Endodermal cell (in vitro differentiated cells): ENCODE data around the gene FBN2. TPM values are rescaled to one million over a fixed set of nuclear protein-coding genes. Genes with fewer than 3 reads are reported as not detected.

ENCODE experiments used
- DNase-seq: peaks from one replicate; pipeline ENCODE4 v3.0.0-alpha.2; 2017
- H3K27ac ChIP-seq: 2 replicates; pipeline ENCODE4 v1.5.1; 2013; ENCODE audit warnings: mild to moderate bottlenecking, low read depth, low read length, moderate library complexity
- H3K27me3 ChIP-seq: 2 replicates; pipeline ENCODE4 v1.6.1; 2013; ENCODE audit warnings: mild to moderate bottlenecking, low read length, moderate library complexity; ENCODE audit not compliant: insufficient read depth, control insufficient read depth, poor library complexity, severe bottlenecking
- H3K36me3 ChIP-seq: 2 replicates; pipeline ENCODE4 v1.7.0; 2013; ENCODE audit warnings: mild to moderate bottlenecking, low read length, moderate library complexity; ENCODE audit not compliant: control insufficient read depth, insufficient read depth
- H3K4me1 ChIP-seq: one replicate; pipeline ENCODE4 v1.7.0; 2013; ENCODE audit warnings: low read length; ENCODE audit not compliant: control insufficient read depth, insufficient read depth
- H3K4me3 ChIP-seq: 2 replicates; pipeline ENCODE4 v1.5.1; 2013; ENCODE audit warnings: mild to moderate bottlenecking, low read length, moderate library complexity
- H3K9ac ChIP-seq: 2 replicates; pipeline ENCODE4 v1.6.1; 2013; ENCODE audit warnings: mild to moderate bottlenecking, low read length, moderate library complexity; ENCODE audit not compliant: poor library complexity, severe bottlenecking; ENCODE audit errors: extremely low read depth
- H3K9me3 ChIP-seq: 2 replicates; pipeline ENCODE4 v1.6.1; 2013; ENCODE audit warnings: mild to moderate bottlenecking, low read length, moderate library complexity; ENCODE audit not compliant: control insufficient read depth
- H3K27ac Mint-ChIP-seq: 2 replicates; pipeline ENCODE4 v1.8.0; 2020; ENCODE audit warnings: mixed read lengths
- H3K27me3 Mint-ChIP-seq: 2 replicates; pipeline ENCODE4 v1.8.0; 2021; ENCODE audit warnings: mild to moderate bottlenecking, mixed read lengths; ENCODE audit not compliant: insufficient read depth
- H3K36me3 Mint-ChIP-seq: 2 replicates; pipeline ENCODE4 v1.8.0; 2020; ENCODE audit warnings: low read depth, mixed read lengths
- H3K4me1 Mint-ChIP-seq: 2 replicates; pipeline ENCODE4 v1.8.0; 2020; ENCODE audit warnings: mixed read lengths
- H3K4me3 Mint-ChIP-seq: 2 replicates; pipeline ENCODE4 v1.8.0; 2020; ENCODE audit warnings: mild to moderate bottlenecking, moderate library complexity, mixed read lengths
- H3K9me3 Mint-ChIP-seq: 2 replicates; pipeline ENCODE4 v1.8.0; 2020; ENCODE audit warnings: mild to moderate bottlenecking, mixed read lengths
- CTCF ChIP-seq: fragments of 200-600 bp; sonication (generic); conservative IDR thresholded peaks from 2 replicates; pipeline ENCODE4 v1.5.0; 2021; ENCODE audit warnings: antibody characterized with exemption, mild to moderate bottlenecking
- WGBS, 2 experiments: methylation state at CpG; one replicate each; pipeline versions ENCODE4 v1.1.5 to v1.1.7; 2013; ENCODE audit warnings: missing lambda C conversion rate in 2 of 2, mixed read lengths in 1 of 2; ENCODE audit not compliant: insufficient coverage in 1 of 2, insufficient read length in 1 of 2; 5-methylcytosine and 5-hydroxymethylcytosine counted together
- total RNA-seq, 2 donors: library from RNA; stranded (reverse); fragmentation: NEBNext Ultra II Directional in 1 of 2; extraction: Animal tissue kit (Norgen Biotek cat#: 25700) in 1 of 2; gene quantifications; 2 replicates in 1 of 2; 3 replicates in 1 of 2; pipeline ENCODE4 v1.2.1, GENCODE V29; 2021

The FBN2 gene
- total RNA-seq, 2 donors from 2014 or later = 131 to 212 TPM

DNA sequence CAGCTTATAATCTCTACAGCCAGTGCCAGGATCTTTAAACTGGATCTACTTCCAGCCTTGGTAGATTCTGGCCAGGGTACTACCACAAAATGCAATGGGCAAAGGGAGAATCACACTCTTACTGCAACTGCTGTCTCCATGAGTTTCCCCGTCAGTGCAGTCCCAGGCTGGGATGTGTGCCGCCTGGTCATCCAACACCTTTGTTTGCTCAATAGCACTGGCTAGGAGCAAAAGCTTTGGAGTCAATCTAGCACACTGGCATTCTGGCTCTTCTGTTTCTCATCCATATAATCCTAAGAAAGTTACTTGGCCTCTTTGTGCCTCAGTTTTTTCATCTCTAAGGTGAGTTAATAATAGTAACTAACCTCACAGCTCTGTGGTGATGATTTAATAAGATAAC is 96.9 kb downstream of the FBN2 start:
- 93 to 100% methylated on average over 2 of the region's 2 CpGs for WGBS, 2 experiments
- H3K4me1 Mint-ChIP-seq = peaks cover 2% of the 10 kb centered on the region
- H3K27me3 ChIP-seq = no peaks in the 10 kb centered on the region
- DNase-seq = no peak
- no peak overlapping the region for H3K4me3 Mint-ChIP-seq
- H3K9ac ChIP-seq = no peak overlapping the region
- H3K27me3 Mint-ChIP-seq = no peaks in the 10 kb centered on the region
- no peak overlapping the region for H3K27ac ChIP-seq
- H3K36me3 ChIP-seq = peaks cover 9% of the 10 kb centered on the region
- no peak overlapping the region for H3K27ac Mint-ChIP-seq
- no peaks in the 10 kb centered on the region for H3K4me1 ChIP-seq
- no peak overlapping the region for H3K4me3 ChIP-seq
- H3K9me3 Mint-ChIP-seq = peaks cover 7% of the 10 kb centered on the region
- TF ChIP-seq CTCF = no peak
- H3K9me3 ChIP-seq = peaks cover 3% of the 10 kb centered on the region
- peaks cover 14% of the 10 kb centered on the region for H3K36me3 Mint-ChIP-seq

DNA sequence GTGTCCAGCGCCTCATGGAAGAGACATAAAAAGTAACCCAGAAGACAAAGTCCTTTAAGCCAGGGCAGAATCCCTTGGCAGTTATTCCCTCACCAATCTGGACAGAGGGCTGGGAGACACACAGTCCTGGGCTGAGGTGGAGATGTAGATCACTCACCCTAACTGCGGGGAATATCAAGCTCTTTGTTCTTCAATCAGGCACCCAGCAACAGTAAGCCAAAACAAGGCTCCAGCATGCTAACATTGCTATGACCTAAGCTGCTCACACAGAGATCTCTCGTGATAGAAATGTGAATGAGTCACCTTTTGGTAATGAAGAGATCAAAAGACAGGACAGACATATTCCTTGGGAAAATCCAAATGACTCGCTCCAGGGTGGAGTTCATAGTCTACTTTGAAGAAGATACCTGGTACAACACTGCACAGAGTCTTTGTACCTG is 101.3 kb downstream of the FBN2 start:
- Histone ChIP-seq H3K4me1 (no peaks in the 10 kb centered on the region), H3K27ac (no peak overlapping the region), H3K4me3 (no peak overlapping the region), H3K27me3 (no peaks in the 10 kb centered on the region), H3K9ac (no peak overlapping the region), H3K9me3 (no peaks in the 10 kb centered on the region), H3K36me3 (peaks cover 3% of the 10 kb centered on the region)
- no peak overlapping the region for H3K27ac Mint-ChIP-seq
- peaks cover 2% of the 10 kb centered on the region for H3K4me1 Mint-ChIP-seq
- DNase-seq = peak; percentile 53
- WGBS, 2 experiments = 86 to 92% methylated on average over 3 to 4 of the region's 4 CpGs
- no peak for TF ChIP-seq CTCF
- no peak overlapping the region for H3K4me3 Mint-ChIP-seq
- H3K9me3 Mint-ChIP-seq = no peaks in the 10 kb centered on the region
- H3K36me3 Mint-ChIP-seq = peaks cover 4% of the 10 kb centered on the region
- H3K27me3 Mint-ChIP-seq = no peaks in the 10 kb centered on the region

GRCh38 chr5:128435861-128436260 is 102.2 kb downstream of the FBN2 start:
- Mint-ChIP-seq H3K9me3 (no peaks in the 10 kb centered on the region), H3K27me3 (no peaks in the 10 kb centered on the region), H3K4me3 (no peak overlapping the region), H3K36me3 (peaks cover 5% of the 10 kb centered on the region), H3K4me1 (peaks cover 2% of the 10 kb centered on the region), H3K27ac (no peak overlapping the region)
- H3K27ac ChIP-seq = no peak overlapping the region
- H3K9ac ChIP-seq = no peak overlapping the region
- DNase-seq = no peak
- H3K9me3 ChIP-seq = no peaks in the 10 kb centered on the region
- H3K4me3 ChIP-seq = no peak overlapping the region
- H3K36me3 ChIP-seq = peaks cover 3% of the 10 kb centered on the region
- no peaks in the 10 kb centered on the region for H3K27me3 ChIP-seq
- H3K4me1 ChIP-seq = no peaks in the 10 kb centered on the region
- 90 to 95% methylated on average over 2 to 4 of the region's 4 CpGs for WGBS, 2 experiments
- no peak for TF ChIP-seq CTCF
